ENCODE data around the gene CSNK1A1.

The CSNK1A1 gene

GRCh38 chr5:149466457-149466972, 84.7 kb downstream of the CSNK1A1 start:
- no peak for TF ChIP-seq SIN3A (IDR thresholded peaks at IDR 0.05; ENCODE audit: borderline replicate concordance, insufficient read depth, low read length)
- TF ChIP-seq FOXP2 (optimal IDR thresholded peaks at IDR 0.05; ENCODE audit: borderline replicate concordance, extremely low read depth, extremely low read length, insufficient read depth): no peak
- no peak for TF ChIP-seq REST (IDR thresholded peaks at IDR 0.05; ENCODE audit: insufficient read depth in 1 of 2, low read depth in 2 of 2, low read length in 2 of 2)
- no peak for TF ChIP-seq TAF1 (IDR thresholded peaks at IDR 0.05; ENCODE audit: borderline replicate concordance, insufficient read depth, low read length)
- no peak for TF ChIP-seq POLR2AphosphoS5 (IDR thresholded peaks at IDR 0.05; ENCODE audit: low read depth, low read length)

- TF ChIP-seq TAF1 (IDR thresholded peaks at IDR 0.05; ENCODE audit: borderline replicate concordance, insufficient read depth, low read length): no peak
- no peak for TF ChIP-seq SIN3A (IDR thresholded peaks at IDR 0.05; ENCODE audit: borderline replicate concordance, insufficient read depth, low read length)
- TF ChIP-seq FOXP2 (optimal IDR thresholded peaks at IDR 0.05; ENCODE audit: borderline replicate concordance, extremely low read depth, extremely low read length, insufficient read depth): no peak
- no peak for TF ChIP-seq REST (IDR thresholded peaks at IDR 0.05; ENCODE audit: insufficient read depth in 1 of 2, low read depth in 2 of 2, low read length in 2 of 2)
- TF ChIP-seq POLR2AphosphoS5 (IDR thresholded peaks at IDR 0.05; ENCODE audit: low read depth, low read length): no peak
Measured at GRCh38 chr5:149464796-149465489, 86.3 kb downstream of the CSNK1A1 start.

- no peak for TF ChIP-seq POLR2AphosphoS5 (IDR thresholded peaks at IDR 0.05; ENCODE audit: low read depth, low read length)
- no peak for TF ChIP-seq FOXP2 (optimal IDR thresholded peaks at IDR 0.05; ENCODE audit: borderline replicate concordance, extremely low read depth, extremely low read length, insufficient read depth)
- no peak for TF ChIP-seq SIN3A (IDR thresholded peaks at IDR 0.05; ENCODE audit: borderline replicate concordance, insufficient read depth, low read length)
- TF ChIP-seq REST (IDR thresholded peaks at IDR 0.05; ENCODE audit: insufficient read depth in 1 of 2, low read depth in 2 of 2, low read length in 2 of 2): no peak
Measured at GRCh38 chr5:149459891-149460290, 91.3 kb downstream of the CSNK1A1 start.

GRCh38 chr5:149457393-149457763, 93.9 kb downstream of the CSNK1A1 start:
- no peak for TF ChIP-seq REST (IDR thresholded peaks at IDR 0.05; ENCODE audit: insufficient read depth in 1 of 2, low read depth in 2 of 2, low read length in 2 of 2)
- TF ChIP-seq SIN3A (IDR thresholded peaks at IDR 0.05; ENCODE audit: borderline replicate concordance, insufficient read depth, low read length): no peak
- no peak for TF ChIP-seq FOXP2 (optimal IDR thresholded peaks at IDR 0.05; ENCODE audit: borderline replicate concordance, extremely low read depth, extremely low read length, insufficient read depth)

All from PFSK-1 (cell line).